Urinary bladder (tissue), 4 donors: ENCODE measurements around the gene L3MBTL1. TPM values are rescaled to one million over a fixed set of nuclear protein-coding genes. Genes with fewer than 3 reads are reported as not detected.

ENCODE experiments used
- DNase-seq: peaks from one replicate; pipeline ENCODE4 v3.0.0-alpha.2; 2015; ENCODE audit errors: extremely low spot score
- H3K27ac ChIP-seq: one replicate; pipeline ENCODE4 v1.5.1; 2013; ENCODE audit warnings: low read depth, mild to moderate bottlenecking, moderate library complexity
- H3K36me3 ChIP-seq: one replicate; pipeline ENCODE4 v1.6.1; 2013; ENCODE audit warnings: mild to moderate bottlenecking, moderate library complexity; ENCODE audit not compliant: insufficient read depth
- H3K4me1 ChIP-seq: one replicate; pipeline ENCODE4 v1.6.1; 2013; ENCODE audit warnings: mild to moderate bottlenecking, moderate library complexity; ENCODE audit not compliant: insufficient read depth
- H3K4me3 ChIP-seq: one replicate; pipeline ENCODE4 v1.5.1; 2013; ENCODE audit warnings: low read depth, low read length
- WGBS: extraction: QIAGEN DNeasy Blood & Tissue Kit; methylation state at CpG from one replicate; pipeline ENCODE4 v1.1.7; 2013; 5-methylcytosine and 5-hydroxymethylcytosine counted together
- polyA plus RNA-seq: library from polyadenylated mRNA; stranded (reverse); fragments of 200-250 nt; gene quantifications from one replicate; pipeline ENCODE4 v1.2.3, GENCODE V29; 2013
- total RNA-seq: library from RNA; depleted of rRNA; stranded (reverse); fragments of >200 nt; gene quantifications from one replicate; pipeline ENCODE4 v1.2.3, GENCODE V29; 2014
- donor health status: healthy with polysubstance abuse.
- donor health status: healthy.

L3MBTL1 gene
- total and polyA plus RNA-seq, 2 donors: 5.6 to 14.5 TPM

- no peaks in the 10 kb centered on the region for H3K36me3 ChIP-seq
- WGBS: 92% methylated on average over 9 of the region's 9 CpGs
- no peak overlapping the region for H3K4me3 ChIP-seq
- no peak overlapping the region for H3K27ac ChIP-seq
- H3K4me1 ChIP-seq: no peaks in the 10 kb centered on the region
- no peak for DNase-seq
Observed at GRCh38 chr20:43544501-43544900, 37.0 kb downstream of the L3MBTL1 start.

DNA sequence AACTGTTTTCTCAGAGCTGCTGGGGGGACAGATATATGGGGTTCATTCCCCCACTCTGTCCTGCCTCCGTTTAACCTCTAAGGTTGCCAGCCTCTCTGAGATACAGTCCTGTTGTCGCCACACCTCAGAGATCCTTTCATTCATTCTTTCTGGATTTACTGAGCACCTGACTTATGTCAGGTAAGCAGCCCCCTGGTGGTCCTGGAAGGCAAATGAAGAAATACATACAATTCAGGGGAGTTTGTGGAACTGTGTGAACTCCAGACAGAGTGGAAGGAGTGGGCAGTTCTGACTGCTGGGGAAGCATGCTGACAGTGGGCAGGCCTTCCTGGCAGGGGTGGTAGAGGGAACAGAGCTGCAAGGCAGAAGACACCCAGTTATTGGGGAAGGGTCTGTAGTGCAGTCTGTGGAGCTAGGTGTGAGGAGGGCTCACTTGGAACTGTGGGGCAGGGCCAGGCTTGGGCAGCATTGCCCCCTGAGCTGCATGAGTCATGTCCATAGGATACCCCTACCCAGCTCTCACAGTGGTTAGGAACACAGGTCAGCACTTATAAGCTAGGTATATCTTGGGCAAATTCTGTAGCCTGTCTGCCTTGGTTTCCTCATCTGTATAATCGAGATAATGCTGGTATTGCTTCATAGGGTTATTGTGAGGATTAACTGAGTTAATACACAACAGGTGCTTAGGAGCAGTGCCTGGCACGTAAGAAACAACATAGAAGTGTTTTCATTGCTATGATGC, 38.5 kb downstream of the L3MBTL1 start:
- Histone ChIP-seq H3K4me3 (no peak overlapping the region), H3K36me3 (no peaks in the 10 kb centered on the region), H3K4me1 (no peaks in the 10 kb centered on the region), H3K27ac (no peak overlapping the region)
- no peak for DNase-seq
- 87% methylated on average over 4 of the region's 4 CpGs for WGBS

DNA sequence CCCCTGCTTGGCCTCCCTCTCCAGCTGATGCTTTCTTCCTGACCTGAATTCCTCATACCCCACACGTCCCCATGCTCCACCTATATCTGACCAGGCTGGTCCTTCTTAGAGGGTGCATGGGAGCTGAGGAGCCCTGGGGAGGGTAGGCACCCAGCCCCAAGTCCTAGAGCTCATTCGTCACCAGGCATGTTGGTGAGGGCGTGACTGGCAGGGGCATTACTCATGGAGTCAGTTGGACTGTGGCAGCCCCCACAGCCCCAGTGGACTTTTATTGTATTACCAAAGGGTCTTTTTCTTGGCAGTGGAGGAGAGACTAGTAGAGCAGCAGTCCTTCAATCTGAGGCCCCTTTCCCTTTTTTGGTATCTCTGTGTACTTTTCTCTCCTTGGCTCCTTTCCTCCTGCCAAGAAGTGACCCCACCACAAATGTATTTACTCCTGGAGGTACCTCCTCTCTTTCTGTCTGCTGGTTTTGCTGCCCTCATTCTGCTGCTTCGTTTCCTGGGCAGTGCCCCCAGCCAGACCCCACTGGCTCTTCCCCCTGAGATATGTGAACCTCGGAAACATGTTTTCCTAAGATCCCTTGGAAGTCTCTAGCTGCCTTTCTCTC, 40.9 kb downstream of the L3MBTL1 start:
- Histone ChIP-seq H3K27ac (no peak overlapping the region), H3K4me3 (no peak overlapping the region), H3K4me1 (no peaks in the 10 kb centered on the region), H3K36me3 (no peaks in the 10 kb centered on the region)
- WGBS: 63% methylated on average over 5 of the region's 5 CpGs
- no peak for DNase-seq

- no peak for DNase-seq
- no peaks in the 10 kb centered on the region for H3K4me1 ChIP-seq
- no peaks in the 10 kb centered on the region for H3K36me3 ChIP-seq
- 87% methylated on average over 4 of the region's 4 CpGs for WGBS
- H3K27ac ChIP-seq: no peak overlapping the region
- H3K4me3 ChIP-seq: no peak overlapping the region
Observed at GRCh38 chr20:43549416-43550065, 42.0 kb downstream of the L3MBTL1 start.

DNA sequence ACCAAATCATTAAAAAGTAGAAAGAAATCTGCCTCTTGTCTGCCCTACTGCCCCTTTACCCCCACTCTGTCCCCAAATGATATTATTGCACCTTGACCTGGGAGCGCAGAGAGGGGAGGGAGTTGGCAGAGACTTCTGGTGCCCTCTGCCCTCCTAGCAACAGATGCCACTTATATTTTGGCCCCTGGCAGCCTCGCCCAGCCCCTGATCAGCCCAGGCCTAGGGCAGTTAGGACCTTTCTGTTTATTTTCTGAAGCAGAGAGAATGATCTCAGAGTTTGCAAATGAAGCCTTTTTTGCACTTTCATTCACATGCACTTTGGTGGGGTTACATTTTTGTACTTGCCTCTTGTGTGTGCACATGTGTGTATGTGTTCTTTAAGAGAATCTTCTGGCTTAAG, 43.0 kb downstream of the L3MBTL1 start:
- Histone ChIP-seq H3K27ac (no peak overlapping the region), H3K36me3 (no peaks in the 10 kb centered on the region), H3K4me3 (no peak overlapping the region), H3K4me1 (no peaks in the 10 kb centered on the region)
- whole genome bisulfite sequencing: 91% methylated on average over 2 of the region's 2 CpGs
- no peak for DNase-seq

GRCh38 chr20:43554369-43554768, 46.9 kb downstream of the L3MBTL1 start:
- no peak overlapping the region for H3K4me3 ChIP-seq
- H3K36me3 ChIP-seq: no peaks in the 10 kb centered on the region
- H3K27ac ChIP-seq: no peak overlapping the region
- DNase-seq: no peak
- no peaks in the 10 kb centered on the region for H3K4me1 ChIP-seq
- 73% methylated on average over 3 of the region's 3 CpGs for WGBS

DNA sequence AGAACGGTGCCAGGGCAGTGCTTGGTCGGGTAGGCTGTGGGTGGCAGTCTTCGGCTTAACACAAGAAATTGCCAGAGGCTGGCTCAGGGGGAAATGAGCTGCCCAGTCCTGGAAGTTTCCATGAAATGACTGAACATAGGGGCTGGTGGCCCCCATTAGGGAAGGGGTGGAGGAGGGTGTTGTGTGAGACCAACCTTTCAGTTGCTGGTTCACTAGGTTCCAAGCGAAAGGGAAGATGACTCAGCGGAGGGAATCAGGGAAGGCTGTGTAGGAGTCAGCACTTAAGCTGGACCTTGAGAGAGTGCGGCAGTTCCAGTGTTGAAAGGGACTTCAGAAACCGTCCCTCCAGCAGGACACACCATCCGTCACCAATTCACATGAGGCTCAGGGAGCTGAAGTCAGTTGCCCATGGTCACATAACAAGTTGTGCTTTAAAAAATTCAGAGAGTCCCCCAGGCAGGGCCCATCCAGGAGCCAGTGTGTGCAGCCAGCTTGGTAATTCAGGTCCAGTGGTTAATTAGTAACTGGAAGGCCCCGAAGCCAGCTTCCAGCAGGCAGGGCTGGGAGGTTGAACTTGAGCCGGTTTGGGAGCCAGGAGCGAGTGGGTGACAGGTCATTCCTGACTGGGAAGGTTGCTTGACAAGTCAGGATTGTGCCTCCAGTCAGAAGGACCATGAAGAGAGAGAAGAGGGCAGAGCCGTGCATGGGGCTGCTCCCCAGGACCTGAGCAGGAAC, 51.1 kb downstream of the L3MBTL1 start, which contains the start of gene SGK2:
TSS of gene SGK2 (plus strand) at position 616 of the 735 bp plus-strand sequence. CDS start 7,469 bp downstream, outside the sequence.
- no peaks in the 10 kb centered on the region for H3K4me1 ChIP-seq
- no peaks in the 10 kb centered on the region for H3K36me3 ChIP-seq
- DNase-seq: no peak
- H3K27ac ChIP-seq: no peak within 1 kb of the TSS
- H3K4me3 ChIP-seq: no peak within 1 kb of the TSS
- WGBS: 79% methylated on average over 12 of the region's 12 CpGs

- WGBS: 82% methylated on average over 8 of the region's 8 CpGs
- no peak overlapping the region for H3K27ac ChIP-seq
- no peak for DNase-seq
Observed at GRCh38 chr20:43559147-43559987, 51.9 kb downstream of the L3MBTL1 start.

DNA sequence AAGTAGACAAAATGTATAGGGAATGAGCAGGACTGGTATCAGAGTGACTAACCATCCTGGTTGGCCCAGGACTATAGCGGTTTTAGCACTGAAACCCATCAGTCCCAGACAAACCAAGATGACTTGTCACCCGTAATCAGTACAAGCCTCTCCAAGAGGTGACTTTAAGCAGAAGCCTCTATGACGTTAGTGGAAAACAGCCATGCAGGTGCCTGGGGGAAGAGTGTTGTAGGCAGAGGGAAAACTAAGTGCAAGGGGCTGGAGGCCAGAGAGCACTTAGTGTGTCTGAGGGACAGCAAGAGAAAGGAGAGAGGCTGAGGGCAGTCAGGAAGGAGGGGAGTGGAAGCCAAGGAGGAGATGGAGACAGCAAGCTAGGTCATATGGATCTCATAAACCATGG, 53.5 kb downstream of the L3MBTL1 start:
- DNase-seq: no peak
- Histone ChIP-seq H3K4me3 (no peak overlapping the region), H3K4me1 (no peaks in the 10 kb centered on the region), H3K36me3 (no peaks in the 10 kb centered on the region), H3K27ac (no peak overlapping the region)
- WGBS: 81% methylated on average over 3 of the region's 3 CpGs

More at GRCh38 chr20:43559147-43559987, 51.9 kb downstream of the L3MBTL1 start:
- Histone ChIP-seq H3K4me3 (no peak overlapping the region), H3K4me1 (no peaks in the 10 kb centered on the region), H3K36me3 (no peaks in the 10 kb centered on the region)

DNA sequence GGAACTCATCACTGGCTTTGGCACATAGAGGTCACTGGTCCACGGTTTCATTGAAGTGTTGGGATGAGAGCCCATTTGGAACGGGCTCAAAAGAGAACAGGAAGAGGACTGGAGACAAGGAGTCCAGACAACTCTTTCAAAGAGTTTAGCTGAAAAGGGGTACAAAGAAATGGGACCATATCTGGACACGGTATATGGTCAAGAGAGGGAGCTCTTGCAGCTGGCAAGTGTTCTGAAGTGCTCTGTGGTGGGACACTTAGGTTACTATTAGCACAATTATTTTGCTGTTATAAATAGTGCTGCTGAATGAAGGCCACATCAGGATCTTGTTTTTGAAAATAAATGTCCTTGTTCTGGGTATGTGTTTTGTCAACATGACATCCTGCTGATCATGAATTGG, 55.9 kb downstream of the L3MBTL1 start:
- WGBS: 56% methylated on average over 3 of the region's 3 CpGs
- Histone ChIP-seq H3K36me3 (no peaks in the 10 kb centered on the region), H3K4me1 (no peaks in the 10 kb centered on the region), H3K27ac (no peak overlapping the region), H3K4me3 (no peak overlapping the region)
- DNase-seq: no peak

- H3K4me1 ChIP-seq: no peaks in the 10 kb centered on the region
- no peak for DNase-seq
- WGBS: 93% methylated on average over 7 of the region's 7 CpGs
- H3K36me3 ChIP-seq: no peaks in the 10 kb centered on the region
- no peak overlapping the region for H3K4me3 ChIP-seq
- H3K27ac ChIP-seq: no peak overlapping the region
Observed at GRCh38 chr20:43563991-43564390, 56.5 kb downstream of the L3MBTL1 start.

- no peak for DNase-seq
- Histone ChIP-seq H3K36me3 (no peaks in the 10 kb centered on the region), H3K27ac (no peak overlapping the region), H3K4me1 (no peaks in the 10 kb centered on the region), H3K4me3 (no peak overlapping the region)
- 97% methylated on average over 8 of the region's 8 CpGs for WGBS
Observed at GRCh38 chr20:43564455-43564854, 57.0 kb downstream of the L3MBTL1 start.
